ENCODE measurements around the gene INHA.
A peak's percentile ranks its signal among the peaks of the same experiment; 100 is the strongest.

The INHA gene

DNA sequence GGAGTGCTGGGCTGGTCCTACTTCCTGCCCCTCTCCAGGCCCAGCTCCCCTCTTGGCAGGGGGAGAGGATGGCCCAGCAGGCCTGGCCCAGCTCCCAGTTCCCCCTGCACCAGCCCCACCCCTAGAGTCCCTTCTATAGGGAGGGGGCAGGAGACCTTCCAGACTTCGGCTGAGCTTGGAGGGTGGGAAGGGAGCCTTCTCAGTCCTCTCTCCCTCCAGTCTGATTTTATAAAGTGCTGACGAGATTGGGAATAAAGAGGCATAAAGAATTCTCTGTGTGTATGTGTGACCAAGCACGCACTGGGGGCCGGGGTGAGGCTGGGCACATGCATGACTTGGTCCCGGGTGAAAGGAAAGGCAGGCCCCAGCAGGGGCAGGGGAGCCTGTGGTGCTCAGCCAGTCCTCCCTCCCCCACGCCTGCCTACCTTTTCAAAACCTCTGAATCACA is 33.6 kb upstream of the INHA start:
- TF ChIP-seq, protein P1, sequence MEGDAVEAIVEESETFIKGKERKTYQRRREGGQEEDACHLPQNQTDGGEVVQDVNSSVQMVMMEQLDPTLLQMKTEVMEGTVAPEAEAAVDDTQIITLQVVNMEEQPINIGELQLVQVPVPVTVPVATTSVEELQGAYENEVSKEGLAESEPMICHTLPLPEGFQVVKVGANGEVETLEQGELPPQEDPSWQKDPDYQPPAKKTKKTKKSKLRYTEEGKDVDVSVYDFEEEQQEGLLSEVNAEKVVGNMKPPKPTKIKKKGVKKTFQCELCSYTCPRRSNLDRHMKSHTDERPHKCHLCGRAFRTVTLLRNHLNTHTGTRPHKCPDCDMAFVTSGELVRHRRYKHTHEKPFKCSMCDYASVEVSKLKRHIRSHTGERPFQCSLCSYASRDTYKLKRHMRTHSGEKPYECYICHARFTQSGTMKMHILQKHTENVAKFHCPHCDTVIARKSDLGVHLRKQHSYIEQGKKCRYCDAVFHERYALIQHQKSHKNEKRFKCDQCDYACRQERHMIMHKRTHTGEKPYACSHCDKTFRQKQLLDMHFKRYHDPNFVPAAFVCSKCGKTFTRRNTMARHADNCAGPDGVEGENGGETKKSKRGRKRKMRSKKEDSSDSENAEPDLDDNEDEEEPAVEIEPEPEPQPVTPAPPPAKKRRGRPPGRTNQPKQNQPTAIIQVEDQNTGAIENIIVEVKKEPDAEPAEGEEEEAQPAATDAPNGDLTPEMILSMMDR (IDR thresholded peaks at IDR 0.05) = no peak

DNA sequence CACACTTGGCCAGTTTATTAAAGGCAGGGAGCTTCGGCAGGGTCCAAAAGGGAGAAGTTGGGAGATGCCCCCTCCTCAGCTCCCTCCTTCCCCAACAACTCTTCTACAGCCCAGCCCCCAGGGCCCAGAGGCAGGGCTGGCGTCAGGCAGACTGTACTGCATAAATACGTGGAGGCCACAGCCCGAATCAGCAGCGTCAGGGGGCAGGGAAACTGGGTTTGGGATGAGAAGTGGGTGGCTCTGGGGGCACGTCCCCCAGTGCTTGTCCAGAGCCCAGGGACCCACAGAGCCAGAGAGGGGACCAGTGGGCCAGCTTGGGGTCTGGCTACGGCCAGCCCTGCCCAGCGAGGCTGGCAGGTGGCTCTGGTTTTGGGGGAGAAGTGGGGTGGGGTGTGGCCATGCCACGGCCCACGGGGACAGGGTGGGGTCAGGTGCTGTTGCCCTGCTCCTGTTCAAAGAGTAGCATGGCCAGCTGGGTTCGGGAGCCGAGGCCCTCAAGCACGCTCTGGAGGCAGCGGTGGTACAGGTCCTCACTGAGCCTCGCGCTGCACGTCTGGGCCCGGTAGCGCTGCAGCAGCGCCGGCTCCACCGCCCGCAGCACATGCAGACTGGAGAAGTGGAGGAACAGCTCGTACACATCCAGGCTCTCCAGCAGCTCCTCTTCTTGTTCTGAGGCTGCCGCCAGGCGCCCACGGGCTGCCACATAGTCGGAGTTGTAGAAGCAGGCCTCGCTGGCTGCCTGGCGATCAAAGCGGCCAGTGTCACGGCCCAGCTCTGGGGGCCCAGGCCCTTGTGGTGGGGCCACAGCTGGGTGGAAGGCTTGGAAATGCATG is 32.9 kb upstream of the INHA start:
- TF ChIP-seq, protein P1 (IDR thresholded peaks at IDR 0.05) = no peak

DNA sequence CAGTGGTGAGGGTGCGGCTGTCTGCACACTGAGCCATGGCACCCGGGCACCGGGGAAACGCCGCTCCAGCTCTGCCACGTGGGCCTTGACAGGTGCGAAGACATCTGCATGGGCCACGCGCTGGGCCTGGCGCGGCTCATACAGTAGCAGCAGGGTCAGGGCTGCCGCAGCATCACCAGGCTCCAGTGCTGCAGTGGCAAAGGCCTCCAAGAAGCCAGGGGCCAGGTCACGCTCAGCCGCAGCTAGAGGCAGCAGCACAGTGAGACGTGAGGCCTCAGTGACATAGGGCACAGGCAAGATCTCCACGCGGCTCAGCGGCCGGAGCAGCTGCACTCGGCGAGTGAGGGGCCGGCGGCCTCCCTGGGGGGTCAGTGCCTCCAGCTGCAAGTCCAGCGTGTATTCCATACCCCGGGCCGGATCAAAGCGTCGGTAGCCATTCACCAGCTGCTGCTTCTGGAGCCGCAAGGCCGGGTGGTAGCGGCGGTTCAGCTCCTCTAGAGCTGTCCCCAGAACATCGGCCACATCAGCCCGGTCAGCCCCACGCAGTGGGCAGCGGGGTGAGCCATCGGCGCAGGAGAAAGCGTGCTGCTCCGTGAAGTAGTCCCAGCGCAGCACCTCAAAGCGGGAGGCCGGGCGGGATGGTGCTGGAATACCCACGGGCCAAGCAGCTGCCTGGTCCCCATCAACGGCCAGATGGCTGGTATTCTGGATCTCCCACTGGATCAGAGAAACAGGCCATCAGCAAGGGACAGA is 32.0 kb upstream of the INHA start:
- TF ChIP-seq, protein P1 (IDR thresholded peaks at IDR 0.05) = no peak

DNA sequence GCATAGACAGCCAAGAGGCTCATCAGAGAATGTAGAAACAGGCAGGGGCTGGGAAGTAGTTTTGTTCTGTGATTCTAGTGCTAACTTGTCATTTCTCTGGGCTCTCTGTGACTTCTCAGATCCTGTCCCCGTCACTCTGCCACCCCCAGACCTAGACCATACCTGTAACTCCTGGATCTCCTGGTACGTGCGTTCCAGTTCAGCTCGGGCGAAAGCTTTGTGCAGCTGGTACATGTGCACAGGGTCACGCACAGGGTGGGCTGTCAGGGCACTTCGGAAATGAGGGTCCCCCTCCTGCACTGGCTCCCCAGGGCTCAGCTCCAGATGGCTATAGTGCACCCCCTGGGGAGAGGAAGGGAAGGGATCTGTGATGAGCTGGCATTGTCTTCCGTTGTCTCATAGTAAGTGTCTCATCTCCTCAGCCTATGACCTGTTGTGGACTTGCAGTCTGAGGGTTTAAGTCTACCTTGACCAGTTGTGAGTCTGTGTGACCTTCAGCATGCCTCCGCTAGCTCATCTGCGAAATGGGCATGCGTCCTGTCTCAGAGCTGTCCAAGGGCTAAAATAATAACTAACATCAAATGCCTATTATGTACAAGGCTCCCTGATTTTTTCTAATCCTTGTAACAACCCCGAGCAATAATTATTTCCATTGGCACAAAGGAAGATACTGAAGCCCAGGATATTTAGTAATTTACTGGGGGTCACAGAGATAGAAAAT is 31.2 kb upstream of the INHA start:
- TF ChIP-seq, protein P1 (IDR thresholded peaks at IDR 0.05) = no peak

GRCh38 chr2:219541611-219542180 is 30.4 kb upstream of the INHA start:
- TF ChIP-seq, protein P1 (IDR thresholded peaks at IDR 0.05) = peak; percentile 97

DNA sequence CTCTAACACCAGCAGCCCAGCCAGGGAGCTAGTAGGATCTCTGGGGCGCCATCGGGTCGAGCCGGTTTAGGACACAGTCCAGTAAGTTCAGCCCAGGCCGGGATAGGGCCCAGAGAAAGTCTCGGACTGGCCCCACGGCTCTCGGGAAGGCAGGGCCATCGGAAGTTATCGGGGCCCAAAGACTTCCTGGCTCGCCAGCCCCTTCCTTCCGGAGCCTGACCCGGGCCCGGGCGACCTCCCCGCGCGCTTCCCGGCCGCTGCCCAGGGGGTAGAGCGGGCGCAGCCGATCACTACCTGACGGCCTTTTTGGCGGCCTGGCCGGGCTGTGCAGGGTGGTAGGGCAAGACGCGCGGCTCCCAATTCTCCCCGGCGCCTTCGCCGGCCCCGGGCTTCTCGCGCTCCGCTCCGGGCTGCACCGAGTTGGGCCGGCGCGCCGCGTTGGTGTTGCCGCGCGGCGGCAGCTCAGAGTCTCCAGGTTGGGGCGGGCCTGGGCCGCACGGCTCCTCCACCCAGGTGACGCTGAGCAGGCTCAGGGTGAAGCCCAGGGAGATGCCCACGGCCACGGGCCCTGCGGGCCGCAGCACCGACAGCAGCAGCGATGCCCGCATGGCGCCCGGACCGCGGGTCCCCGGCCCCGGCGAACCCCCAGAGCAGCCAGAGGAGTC is 29.0 kb upstream of the INHA start:
- TF ChIP-seq, protein P1 (IDR thresholded peaks at IDR 0.05) = no peak
